ENCODE results near the gene CXCR3.

CXCR3 gene

GRCh38 chrX:71661919-71662318 lies 43.6 kb upstream of the CXCR3 start:
- Histone ChIP-seq H3K4me2 (ENCODE audit: low read length) (no peak overlapping the region), H4K20me1 (ENCODE audit: insufficient read depth, low read length) (no peaks in the 10 kb centered on the region), H3K4me1 (ENCODE audit: low read length) (peaks cover 22% of the 10 kb centered on the region), H3K36me3 (replicated peaks; ENCODE audit: low read depth, low read length) (no peaks in the 10 kb centered on the region), H2AFZ (ENCODE audit: low read depth, low read length) (no peak overlapping the region), H3K27me3 (ENCODE audit: low read depth, low read length) (no peaks in the 10 kb centered on the region), H3K79me2 (ENCODE audit: low read length) (no peaks in the 10 kb centered on the region), H3K27ac (ENCODE audit: low read length) (no peak overlapping the region), H3K9me3 (ENCODE audit: insufficient read depth, low read length) (no peaks in the 10 kb centered on the region), H3K4me3 (ENCODE audit: low read length) (no peak overlapping the region), H3K9ac (ENCODE audit: low read length) (no peak overlapping the region)
- TF ChIP-seq EZH2phosphoT487 (IDR thresholded peaks at IDR 0.05; ENCODE audit: low read depth) (no peak), CTCF (IDR thresholded peaks at IDR 0.05; ENCODE audit: low read depth, low read length) (no peak)

DNA sequence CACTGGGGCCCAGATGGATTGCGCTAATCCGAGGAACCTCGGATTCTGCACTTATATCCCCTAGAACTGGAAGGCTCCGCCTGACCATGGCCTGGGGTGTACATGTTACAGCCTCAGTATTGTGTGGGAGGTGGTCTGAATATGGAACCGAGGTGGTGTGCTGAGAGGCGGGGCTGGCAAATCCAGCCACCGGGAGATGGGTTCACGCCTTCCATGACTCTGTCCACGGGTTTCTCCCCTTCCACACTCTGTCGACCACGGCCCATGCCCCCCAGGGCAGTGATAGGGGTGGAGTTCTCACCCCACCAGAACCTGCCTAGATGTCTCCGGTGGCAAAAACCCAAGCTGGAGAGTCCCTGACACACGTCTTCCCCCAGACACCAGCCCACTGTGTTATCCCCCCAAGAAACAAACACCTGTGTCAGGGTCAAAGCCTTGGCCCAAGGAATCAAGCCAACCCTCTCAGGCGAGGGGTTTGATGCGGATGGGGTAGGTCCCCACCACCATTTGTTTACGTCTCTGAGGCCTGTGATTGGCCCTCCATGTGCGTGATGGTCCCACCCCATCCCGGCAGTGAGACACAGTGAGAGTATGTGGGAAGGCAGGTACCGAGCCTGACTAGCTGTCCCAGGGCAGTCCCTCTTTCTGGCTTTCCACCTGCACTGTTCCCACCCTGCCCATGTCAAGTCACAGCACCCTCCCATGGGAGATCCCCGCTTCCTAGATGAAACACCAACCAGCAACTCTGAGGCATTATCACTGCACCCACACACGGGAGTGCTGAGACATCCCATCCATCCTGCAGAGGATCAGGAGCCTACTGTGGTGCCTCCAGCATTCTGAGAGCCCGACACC lies 42.5 kb upstream of the CXCR3 start:
- no peaks in the 10 kb centered on the region for H3K27me3 ChIP-seq (ENCODE audit: low read depth, low read length)
- H3K79me2 ChIP-seq (ENCODE audit: low read length), result no peaks in the 10 kb centered on the region
- H4K20me1 ChIP-seq (ENCODE audit: insufficient read depth, low read length), result no peaks in the 10 kb centered on the region
- TF ChIP-seq CTCF (IDR thresholded peaks at IDR 0.05; ENCODE audit: low read depth, low read length), result no peak
- no peak for TF ChIP-seq EZH2phosphoT487 (IDR thresholded peaks at IDR 0.05; ENCODE audit: low read depth)
- no peak overlapping the region for H2AFZ ChIP-seq (ENCODE audit: low read depth, low read length)
- H3K9me3 ChIP-seq (ENCODE audit: insufficient read depth, low read length), result no peaks in the 10 kb centered on the region
- H3K4me3 ChIP-seq (ENCODE audit: low read length), result no peak overlapping the region
- no peak overlapping the region for H3K27ac ChIP-seq (ENCODE audit: low read length)
- H3K36me3 ChIP-seq (replicated peaks; ENCODE audit: low read depth, low read length), result no peaks in the 10 kb centered on the region
- H3K9ac ChIP-seq (ENCODE audit: low read length), result no peak overlapping the region
- no peak overlapping the region for H3K4me2 ChIP-seq (ENCODE audit: low read length)
- peaks cover 22% of the 10 kb centered on the region for H3K4me1 ChIP-seq (ENCODE audit: low read length)

DNA sequence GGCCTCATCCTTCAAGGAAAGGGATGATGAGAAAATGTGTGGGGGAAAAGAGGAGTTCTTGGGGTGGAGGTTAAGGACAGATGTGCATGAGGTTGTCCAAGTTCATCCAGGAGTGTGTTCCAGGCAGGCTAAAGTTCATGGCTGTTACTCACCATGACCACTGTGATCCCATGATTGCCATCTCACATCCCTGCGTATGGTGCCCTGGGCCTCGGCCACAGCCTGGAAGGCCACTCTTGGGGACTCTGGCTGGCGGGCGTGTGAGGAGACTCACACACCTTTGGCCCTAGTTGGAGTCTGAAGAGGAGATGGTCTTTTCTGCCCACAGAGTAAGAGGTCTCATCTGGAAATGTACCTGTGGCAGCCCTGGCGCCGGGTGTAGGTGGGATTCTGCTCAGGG lies 41.6 kb upstream of the CXCR3 start:
- H3K4me3 ChIP-seq (ENCODE audit: low read length), result no peak overlapping the region
- no peak overlapping the region for H3K27ac ChIP-seq (ENCODE audit: low read length)
- TF ChIP-seq EZH2phosphoT487 (IDR thresholded peaks at IDR 0.05; ENCODE audit: low read depth), result no peak
- no peak for TF ChIP-seq CTCF (IDR thresholded peaks at IDR 0.05; ENCODE audit: low read depth, low read length)
- H3K9ac ChIP-seq (ENCODE audit: low read length), result no peak overlapping the region
- H3K4me1 ChIP-seq (ENCODE audit: low read length), result peaks cover 22% of the 10 kb centered on the region
- no peaks in the 10 kb centered on the region for H3K9me3 ChIP-seq (ENCODE audit: insufficient read depth, low read length)
- no peak overlapping the region for H3K4me2 ChIP-seq (ENCODE audit: low read length)
- no peaks in the 10 kb centered on the region for H4K20me1 ChIP-seq (ENCODE audit: insufficient read depth, low read length)
- H2AFZ ChIP-seq (ENCODE audit: low read depth, low read length), result no peak overlapping the region
- no peaks in the 10 kb centered on the region for H3K36me3 ChIP-seq (replicated peaks; ENCODE audit: low read depth, low read length)
- H3K27me3 ChIP-seq (ENCODE audit: low read depth, low read length), result no peaks in the 10 kb centered on the region
- no peaks in the 10 kb centered on the region for H3K79me2 ChIP-seq (ENCODE audit: low read length)

- H3K9me3 ChIP-seq (ENCODE audit: insufficient read depth, low read length), result no peaks in the 10 kb centered on the region
- no peaks in the 10 kb centered on the region for H3K27me3 ChIP-seq (ENCODE audit: low read depth, low read length)
- no peak overlapping the region for H3K4me2 ChIP-seq (ENCODE audit: low read length)
- no peak for TF ChIP-seq EZH2phosphoT487 (IDR thresholded peaks at IDR 0.05; ENCODE audit: low read depth)
- no peaks in the 10 kb centered on the region for H4K20me1 ChIP-seq (ENCODE audit: insufficient read depth, low read length)
- no peaks in the 10 kb centered on the region for H3K36me3 ChIP-seq (replicated peaks; ENCODE audit: low read depth, low read length)
- no peak overlapping the region for H2AFZ ChIP-seq (ENCODE audit: low read depth, low read length)
- H3K27ac ChIP-seq (ENCODE audit: low read length), result no peak overlapping the region
- H3K4me1 ChIP-seq (ENCODE audit: low read length), result peaks cover 20% of the 10 kb centered on the region
- H3K79me2 ChIP-seq (ENCODE audit: low read length), result no peaks in the 10 kb centered on the region
- H3K9ac ChIP-seq (ENCODE audit: low read length), result no peak overlapping the region
- H3K4me3 ChIP-seq (ENCODE audit: low read length), result no peak overlapping the region
Measured at GRCh38 chrX:71659342-71659741, 41.0 kb upstream of the CXCR3 start.

Data from OCI-LY3 (cell line).